ENCODE results near the gene LCE2A.

Gene LCE2A

DNA sequence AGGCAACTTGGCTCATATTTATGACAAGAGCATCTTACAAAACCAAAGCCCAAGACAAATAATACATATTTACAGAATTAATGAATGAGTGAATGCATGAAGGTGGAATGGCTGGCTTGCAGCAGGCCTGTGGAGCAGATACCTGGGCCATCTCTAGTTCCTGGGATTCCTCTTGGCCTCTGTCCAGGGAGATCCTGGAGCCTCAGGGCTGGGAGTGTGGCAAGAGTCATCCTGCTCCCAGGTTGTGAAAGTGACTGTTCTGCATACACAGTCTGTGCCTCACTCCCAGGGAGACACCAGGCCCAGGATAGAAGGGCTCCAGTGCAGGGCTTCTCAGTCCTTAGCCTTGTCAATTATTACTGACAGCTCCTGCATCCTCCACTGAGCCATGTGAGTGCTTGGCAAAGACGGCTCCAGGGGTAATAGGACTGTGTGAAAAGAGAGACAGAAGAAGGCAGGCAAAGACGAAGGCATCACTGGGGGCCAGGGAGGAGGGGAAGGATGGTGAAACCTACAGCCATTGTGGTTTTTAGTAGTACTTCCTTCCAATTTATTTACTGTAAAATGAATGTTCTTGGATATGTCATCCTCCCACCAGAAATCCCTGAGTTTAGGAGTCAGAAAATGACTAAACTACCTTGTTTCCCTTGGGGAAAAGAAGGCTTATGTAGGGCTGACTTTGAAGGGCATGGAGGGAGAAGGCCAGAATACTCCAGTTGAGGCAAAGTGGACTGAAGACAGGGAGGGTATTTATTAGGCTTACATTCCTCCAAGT is 45.4 kb downstream of the LCE2A start:
- no peak for DNase-seq

DNA sequence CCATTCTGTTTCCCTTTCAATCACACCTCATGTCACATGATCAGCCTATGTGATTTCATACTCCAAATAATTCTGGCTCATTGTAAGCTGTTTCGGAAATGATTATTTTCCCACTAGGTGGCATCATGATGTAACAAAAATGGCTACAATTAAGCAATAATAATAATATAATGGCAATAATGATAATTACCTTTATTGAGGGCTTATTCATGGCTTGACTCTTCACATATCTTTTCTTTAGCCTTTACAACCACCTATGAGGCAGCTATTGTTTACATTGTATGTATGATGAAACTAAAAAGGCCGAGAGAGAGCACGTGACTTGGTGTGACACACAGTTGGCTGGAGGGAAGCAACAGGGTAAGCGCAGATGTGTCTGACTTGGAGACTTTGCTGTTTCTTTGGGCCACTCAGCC is 47.2 kb downstream of the LCE2A start:
- DNase-seq, result no peak

DNA sequence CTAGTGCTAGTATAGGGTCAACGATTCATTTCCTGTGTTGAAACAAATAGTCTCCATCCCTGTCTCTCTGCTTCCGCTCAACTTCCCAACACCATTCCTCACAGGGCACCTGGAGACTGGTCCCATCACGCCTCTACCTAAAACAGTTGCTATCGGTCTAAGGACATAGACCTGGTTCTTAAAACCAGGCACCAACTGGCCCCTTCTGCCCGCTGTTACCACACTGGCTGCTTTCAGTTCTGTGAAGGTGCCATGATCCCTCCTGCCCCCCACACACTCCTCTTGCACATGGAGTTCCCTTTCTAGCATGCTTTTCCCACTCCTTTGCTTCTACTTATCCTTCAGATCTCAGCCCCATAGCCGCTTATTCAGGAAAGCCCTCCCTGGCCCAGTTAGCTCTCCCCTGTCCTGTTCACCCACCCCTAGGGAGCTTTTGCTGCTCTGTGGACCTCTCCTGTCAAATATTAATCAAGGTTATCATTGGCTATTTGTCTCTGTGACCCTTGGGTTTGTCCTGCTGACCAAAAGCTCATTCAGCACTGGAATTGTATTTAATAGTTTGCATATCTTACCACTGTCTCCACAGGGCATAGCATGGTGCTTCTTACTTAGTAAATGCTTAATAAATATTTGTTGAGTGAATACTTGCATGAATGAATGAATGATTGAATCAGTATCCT is 47.8 kb downstream of the LCE2A start:
- no peak for DNase-seq

DNA sequence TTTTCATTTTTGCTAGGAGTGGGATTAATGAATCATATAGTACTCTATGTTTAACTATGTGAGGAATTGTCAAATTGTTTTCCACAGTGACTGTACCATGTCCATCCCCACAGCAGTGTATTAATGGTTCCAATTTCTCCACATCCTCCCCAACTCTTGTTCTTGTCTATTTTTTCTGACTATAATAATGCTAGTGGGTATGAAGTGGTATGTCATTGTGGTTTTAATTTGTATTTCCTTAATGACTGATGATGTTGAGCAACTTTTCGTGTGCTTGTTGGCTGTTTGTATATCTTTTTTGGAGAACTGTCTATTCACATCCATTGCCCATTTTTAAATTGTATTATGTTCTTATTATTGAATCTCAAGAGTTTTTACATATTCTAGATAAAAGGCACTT is 49.7 kb downstream of the LCE2A start:
- DNase-seq, result no peak

Data from NCI-H1105 (cell line).